ENCODE data around the gene RNF220. TPM values are rescaled to one million over a fixed set of nuclear protein-coding genes. Genes with fewer than 3 reads are reported as not detected.

RNF220 gene
- polyA plus RNA-seq, 1 donor from 2014 or later, result 142 TPM

DNA sequence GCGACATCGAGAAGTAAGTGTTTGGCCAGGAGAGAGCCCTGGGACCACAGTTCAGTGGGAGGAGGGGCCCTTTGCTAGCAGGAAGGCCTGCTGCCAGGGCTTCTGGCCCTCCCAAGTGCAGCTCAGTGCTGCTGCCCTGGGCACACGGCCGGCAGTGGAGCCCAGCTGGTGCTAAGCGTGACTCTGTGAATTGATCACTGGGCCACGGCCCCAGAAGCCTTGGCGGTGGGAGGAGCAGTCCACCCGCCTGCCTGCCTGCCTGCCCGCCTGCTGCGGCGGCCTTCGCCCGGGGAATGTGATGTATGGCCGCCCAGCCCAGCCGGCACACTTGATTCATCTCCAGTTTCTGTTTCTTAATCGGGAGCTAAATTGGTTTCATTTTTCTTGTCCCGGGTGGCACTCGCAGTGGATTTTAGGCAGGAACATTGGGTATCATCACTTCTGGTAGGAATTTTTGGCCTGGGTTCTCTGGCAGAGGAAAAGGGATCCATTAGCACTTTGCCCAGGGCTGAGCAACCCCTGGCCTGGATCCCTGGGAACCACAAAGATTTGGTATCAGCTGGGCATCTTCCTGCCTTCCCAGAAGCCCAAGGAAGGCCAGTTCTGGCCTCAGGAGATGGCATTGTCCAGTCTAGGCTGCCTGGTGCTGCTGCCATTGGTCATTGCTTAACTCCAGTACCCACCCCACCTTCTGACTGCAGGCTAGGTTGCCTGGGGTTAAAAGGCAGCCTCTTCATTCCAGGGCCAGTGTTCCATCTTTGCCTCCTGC lies 240.6 kb downstream of the RNF220 start:
- no peaks in the 10 kb centered on the region for H3K27me3 ChIP-seq (ENCODE audit: insufficient read depth, low read depth, low read length)
- H3K9ac ChIP-seq (ENCODE audit: low read length), result no peak overlapping the region
- H3K4me2 ChIP-seq (ENCODE audit: low read length), result no peak overlapping the region
- H3K4me3 ChIP-seq (ENCODE audit: low read length), result no peak overlapping the region
- H4K20me1 ChIP-seq (ENCODE audit: insufficient read depth), result no peaks in the 10 kb centered on the region
- H3F3A ChIP-seq (ENCODE audit: insufficient read depth, low read length, poor library complexity, severe bottlenecking), result no peaks in the 10 kb centered on the region
- no peaks in the 10 kb centered on the region for H3K79me2 ChIP-seq (replicated peaks; ENCODE audit: insufficient read depth, low read length)
- H3K36me3 ChIP-seq (ENCODE audit: insufficient read depth, low read length), result no peaks in the 10 kb centered on the region
- H3K27ac ChIP-seq (ENCODE audit: low read length), result no peak overlapping the region
- no peak for TF ChIP-seq SMC3 (conservative IDR thresholded peaks at IDR 0.05; ENCODE audit: poor library complexity)
- TF ChIP-seq, protein P1, sequence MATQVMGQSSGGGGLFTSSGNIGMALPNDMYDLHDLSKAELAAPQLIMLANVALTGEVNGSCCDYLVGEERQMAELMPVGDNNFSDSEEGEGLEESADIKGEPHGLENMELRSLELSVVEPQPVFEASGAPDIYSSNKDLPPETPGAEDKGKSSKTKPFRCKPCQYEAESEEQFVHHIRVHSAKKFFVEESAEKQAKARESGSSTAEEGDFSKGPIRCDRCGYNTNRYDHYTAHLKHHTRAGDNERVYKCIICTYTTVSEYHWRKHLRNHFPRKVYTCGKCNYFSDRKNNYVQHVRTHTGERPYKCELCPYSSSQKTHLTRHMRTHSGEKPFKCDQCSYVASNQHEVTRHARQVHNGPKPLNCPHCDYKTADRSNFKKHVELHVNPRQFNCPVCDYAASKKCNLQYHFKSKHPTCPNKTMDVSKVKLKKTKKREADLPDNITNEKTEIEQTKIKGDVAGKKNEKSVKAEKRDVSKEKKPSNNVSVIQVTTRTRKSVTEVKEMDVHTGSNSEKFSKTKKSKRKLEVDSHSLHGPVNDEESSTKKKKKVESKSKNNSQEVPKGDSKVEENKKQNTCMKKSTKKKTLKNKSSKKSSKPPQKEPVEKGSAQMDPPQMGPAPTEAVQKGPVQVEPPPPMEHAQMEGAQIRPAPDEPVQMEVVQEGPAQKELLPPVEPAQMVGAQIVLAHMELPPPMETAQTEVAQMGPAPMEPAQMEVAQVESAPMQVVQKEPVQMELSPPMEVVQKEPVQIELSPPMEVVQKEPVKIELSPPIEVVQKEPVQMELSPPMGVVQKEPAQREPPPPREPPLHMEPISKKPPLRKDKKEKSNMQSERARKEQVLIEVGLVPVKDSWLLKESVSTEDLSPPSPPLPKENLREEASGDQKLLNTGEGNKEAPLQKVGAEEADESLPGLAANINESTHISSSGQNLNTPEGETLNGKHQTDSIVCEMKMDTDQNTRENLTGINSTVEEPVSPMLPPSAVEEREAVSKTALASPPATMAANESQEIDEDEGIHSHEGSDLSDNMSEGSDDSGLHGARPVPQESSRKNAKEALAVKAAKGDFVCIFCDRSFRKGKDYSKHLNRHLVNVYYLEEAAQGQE (IDR thresholded peaks at IDR 0.05; ENCODE audit: borderline replicate concordance), result no peak
- no peak for TF ChIP-seq TAF1 (IDR thresholded peaks at IDR 0.05; ENCODE audit: low read depth)
- no peak for TF ChIP-seq EZH2 (IDR thresholded peaks at IDR 0.05; ENCODE audit: borderline replicate concordance, insufficient read depth, low read length, poor library complexity, severe bottlenecking)
- H3K9me2 ChIP-seq (ENCODE audit: insufficient read depth, low read length), result no peaks in the 10 kb centered on the region
- H2AFZ ChIP-seq (ENCODE audit: low read depth, low read length), result no peak overlapping the region
- H3K9me3 ChIP-seq (ENCODE audit: low read length), result no peaks in the 10 kb centered on the region

DNA sequence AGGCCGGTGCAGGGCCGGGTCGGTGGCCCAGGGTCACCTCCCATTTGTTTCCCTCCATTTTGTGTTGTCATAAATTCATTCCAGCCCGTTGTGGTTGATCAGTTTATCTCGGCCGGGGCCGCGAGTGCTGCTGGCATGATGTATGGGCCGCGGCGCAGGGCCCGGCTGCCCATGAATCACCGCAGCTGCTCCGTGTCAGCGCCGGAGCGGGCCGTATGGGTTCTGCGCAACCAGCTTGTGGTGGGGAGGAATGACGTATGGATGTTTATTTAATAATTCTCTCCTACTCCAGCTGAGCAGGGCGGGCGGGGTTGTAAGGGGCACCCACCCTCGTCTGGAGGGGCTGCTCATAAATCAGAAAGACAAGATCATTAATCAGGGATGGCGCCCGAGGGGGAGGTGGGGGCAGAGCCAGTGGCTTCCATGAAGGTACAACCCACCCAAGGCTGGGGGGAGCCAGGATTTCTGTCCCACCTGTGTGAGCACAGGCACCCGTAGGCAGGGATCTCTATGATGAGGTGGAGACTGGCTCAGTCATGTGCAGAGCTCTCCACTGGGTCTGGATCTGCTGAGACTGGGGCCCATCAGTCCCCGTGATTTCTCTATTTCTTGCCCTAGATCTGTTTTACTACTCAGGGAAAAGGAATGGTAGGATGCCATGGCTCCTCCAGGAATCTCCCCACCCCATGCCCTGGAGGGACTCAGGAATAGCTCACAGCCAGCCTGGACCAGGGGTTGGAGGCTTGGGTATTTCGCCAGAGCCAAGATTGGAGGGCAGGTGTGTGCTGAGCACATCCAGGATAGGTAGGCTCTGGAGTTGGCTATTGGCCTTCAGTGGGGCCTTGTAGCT lies 241.4 kb downstream of the RNF220 start:
- no peaks in the 10 kb centered on the region for H3K79me2 ChIP-seq (replicated peaks; ENCODE audit: insufficient read depth, low read length)
- no peak overlapping the region for H3K4me3 ChIP-seq (ENCODE audit: low read length)
- H2AFZ ChIP-seq (ENCODE audit: low read depth, low read length), result no peak overlapping the region
- H3K4me2 ChIP-seq (ENCODE audit: low read length), result no peak overlapping the region
- H4K20me1 ChIP-seq (ENCODE audit: insufficient read depth), result no peaks in the 10 kb centered on the region
- TF ChIP-seq EZH2 (IDR thresholded peaks at IDR 0.05; ENCODE audit: borderline replicate concordance, insufficient read depth, low read length, poor library complexity, severe bottlenecking) (no peak), EP300 (conservative IDR thresholded peaks at IDR 0.05; ENCODE audit: poor library complexity, severe bottlenecking) (no peak), SMC3 (conservative IDR thresholded peaks at IDR 0.05; ENCODE audit: poor library complexity) (no peak), MXI1 (conservative IDR thresholded peaks at IDR 0.05; ENCODE audit: poor library complexity, severe bottlenecking) (no peak), RAD21 (conservative IDR thresholded peaks at IDR 0.05) (no peak), POLR2AphosphoS5 (IDR thresholded peaks at IDR 0.05) (no peak), TAF1 (IDR thresholded peaks at IDR 0.05; ENCODE audit: low read depth) (no peak)
- TF ChIP-seq, protein P1 (IDR thresholded peaks at IDR 0.05; ENCODE audit: borderline replicate concordance), result no peak
- TF ChIP-seq, protein P2, sequence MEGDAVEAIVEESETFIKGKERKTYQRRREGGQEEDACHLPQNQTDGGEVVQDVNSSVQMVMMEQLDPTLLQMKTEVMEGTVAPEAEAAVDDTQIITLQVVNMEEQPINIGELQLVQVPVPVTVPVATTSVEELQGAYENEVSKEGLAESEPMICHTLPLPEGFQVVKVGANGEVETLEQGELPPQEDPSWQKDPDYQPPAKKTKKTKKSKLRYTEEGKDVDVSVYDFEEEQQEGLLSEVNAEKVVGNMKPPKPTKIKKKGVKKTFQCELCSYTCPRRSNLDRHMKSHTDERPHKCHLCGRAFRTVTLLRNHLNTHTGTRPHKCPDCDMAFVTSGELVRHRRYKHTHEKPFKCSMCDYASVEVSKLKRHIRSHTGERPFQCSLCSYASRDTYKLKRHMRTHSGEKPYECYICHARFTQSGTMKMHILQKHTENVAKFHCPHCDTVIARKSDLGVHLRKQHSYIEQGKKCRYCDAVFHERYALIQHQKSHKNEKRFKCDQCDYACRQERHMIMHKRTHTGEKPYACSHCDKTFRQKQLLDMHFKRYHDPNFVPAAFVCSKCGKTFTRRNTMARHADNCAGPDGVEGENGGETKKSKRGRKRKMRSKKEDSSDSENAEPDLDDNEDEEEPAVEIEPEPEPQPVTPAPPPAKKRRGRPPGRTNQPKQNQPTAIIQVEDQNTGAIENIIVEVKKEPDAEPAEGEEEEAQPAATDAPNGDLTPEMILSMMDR (IDR thresholded peaks at IDR 0.05; ENCODE audit: poor library complexity, severe bottlenecking), result no peak
- H3K9ac ChIP-seq (ENCODE audit: low read length), result no peak overlapping the region
- H3F3A ChIP-seq (ENCODE audit: insufficient read depth, low read length, poor library complexity, severe bottlenecking), result no peaks in the 10 kb centered on the region
- no peaks in the 10 kb centered on the region for H3K9me2 ChIP-seq (ENCODE audit: insufficient read depth, low read length)
- no peaks in the 10 kb centered on the region for H3K9me3 ChIP-seq (ENCODE audit: low read length)
- H3K36me3 ChIP-seq (ENCODE audit: insufficient read depth, low read length), result no peaks in the 10 kb centered on the region
- no peak overlapping the region for H3K27ac ChIP-seq (ENCODE audit: low read length)
- no peaks in the 10 kb centered on the region for H3K27me3 ChIP-seq (ENCODE audit: insufficient read depth, low read depth, low read length)
